Right ventricle myocardium superior (tissue), 1 donor: Measurements from ENCODE around the gene GPRASP1. TPM values are rescaled to one million over a fixed set of nuclear protein-coding genes. Genes with fewer than 3 reads are reported as not detected.
A peak's percentile ranks its signal among the peaks of the same experiment; 100 is the strongest.
"Not testable (repeated sequence)": the region's sequence is repeated elsewhere in the genome, so short reads cannot be mapped to it uniquely, and the experiment has no call there.

Source experiments
- ATAC-seq: fragments of 200-7000 bp; cut with Tn5 transposase; one replicate; pipeline ENCODE4 v1.9.1; 2020; ENCODE audit warnings: mild to moderate bottlenecking; ENCODE audit not compliant: poor library complexity
- DNase-seq: peaks from one replicate; pipeline ENCODE4 v3.0.0-alpha.2; 2020
- intact Hi-C: fragments of 100-400 bp; cut with DNase I; formaldehyde crosslinking; loops from one replicate; pipeline ENCODE4 v1.11.2; 2022
- long read RNA-seq: library from polyadenylated mRNA; unstranded; transcript quantifications from one replicate; pipeline ENCODE4 v2.0.0, GENCODE V29; 2021
- total RNA-seq: library from RNA; stranded (reverse); fragmentation: NEBNext Ultra II Directional; extraction: Animal tissue kit (Norgen Biotek cat#: 25700); gene quantifications from one replicate; pipeline ENCODE4 v1.2.1, GENCODE V29; 2021
- donor health status: DM: no; HTN: yes; CAD: no; lungs with severe emphysema.

The GPRASP1 gene, protein sequence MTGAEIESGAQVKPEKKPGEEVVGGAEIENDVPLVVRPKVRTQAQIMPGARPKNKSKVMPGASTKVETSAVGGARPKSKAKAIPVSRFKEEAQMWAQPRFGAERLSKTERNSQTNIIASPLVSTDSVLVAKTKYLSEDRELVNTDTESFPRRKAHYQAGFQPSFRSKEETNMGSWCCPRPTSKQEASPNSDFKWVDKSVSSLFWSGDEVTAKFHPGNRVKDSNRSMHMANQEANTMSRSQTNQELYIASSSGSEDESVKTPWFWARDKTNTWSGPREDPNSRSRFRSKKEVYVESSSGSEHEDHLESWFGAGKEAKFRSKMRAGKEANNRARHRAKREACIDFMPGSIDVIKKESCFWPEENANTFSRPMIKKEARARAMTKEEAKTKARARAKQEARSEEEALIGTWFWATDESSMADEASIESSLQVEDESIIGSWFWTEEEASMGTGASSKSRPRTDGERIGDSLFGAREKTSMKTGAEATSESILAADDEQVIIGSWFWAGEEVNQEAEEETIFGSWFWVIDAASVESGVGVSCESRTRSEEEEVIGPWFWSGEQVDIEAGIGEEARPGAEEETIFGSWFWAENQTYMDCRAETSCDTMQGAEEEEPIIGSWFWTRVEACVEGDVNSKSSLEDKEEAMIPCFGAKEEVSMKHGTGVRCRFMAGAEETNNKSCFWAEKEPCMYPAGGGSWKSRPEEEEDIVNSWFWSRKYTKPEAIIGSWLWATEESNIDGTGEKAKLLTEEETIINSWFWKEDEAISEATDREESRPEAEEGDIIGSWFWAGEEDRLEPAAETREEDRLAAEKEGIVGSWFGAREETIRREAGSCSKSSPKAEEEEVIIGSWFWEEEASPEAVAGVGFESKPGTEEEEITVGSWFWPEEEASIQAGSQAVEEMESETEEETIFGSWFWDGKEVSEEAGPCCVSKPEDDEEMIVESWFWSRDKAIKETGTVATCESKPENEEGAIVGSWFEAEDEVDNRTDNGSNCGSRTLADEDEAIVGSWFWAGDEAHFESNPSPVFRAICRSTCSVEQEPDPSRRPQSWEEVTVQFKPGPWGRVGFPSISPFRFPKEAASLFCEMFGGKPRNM (N-terminal part only)
- total RNA-seq: 3.8 TPM
- long read RNA-seq, full-length matches to known transcripts: 5 of 9 reads
- long read RNA-seq, partial matches to known transcripts: 2 of 9 reads
- long read RNA-seq, other reads (novel, unspliced or antisense): 2 of 9 reads

DNA sequence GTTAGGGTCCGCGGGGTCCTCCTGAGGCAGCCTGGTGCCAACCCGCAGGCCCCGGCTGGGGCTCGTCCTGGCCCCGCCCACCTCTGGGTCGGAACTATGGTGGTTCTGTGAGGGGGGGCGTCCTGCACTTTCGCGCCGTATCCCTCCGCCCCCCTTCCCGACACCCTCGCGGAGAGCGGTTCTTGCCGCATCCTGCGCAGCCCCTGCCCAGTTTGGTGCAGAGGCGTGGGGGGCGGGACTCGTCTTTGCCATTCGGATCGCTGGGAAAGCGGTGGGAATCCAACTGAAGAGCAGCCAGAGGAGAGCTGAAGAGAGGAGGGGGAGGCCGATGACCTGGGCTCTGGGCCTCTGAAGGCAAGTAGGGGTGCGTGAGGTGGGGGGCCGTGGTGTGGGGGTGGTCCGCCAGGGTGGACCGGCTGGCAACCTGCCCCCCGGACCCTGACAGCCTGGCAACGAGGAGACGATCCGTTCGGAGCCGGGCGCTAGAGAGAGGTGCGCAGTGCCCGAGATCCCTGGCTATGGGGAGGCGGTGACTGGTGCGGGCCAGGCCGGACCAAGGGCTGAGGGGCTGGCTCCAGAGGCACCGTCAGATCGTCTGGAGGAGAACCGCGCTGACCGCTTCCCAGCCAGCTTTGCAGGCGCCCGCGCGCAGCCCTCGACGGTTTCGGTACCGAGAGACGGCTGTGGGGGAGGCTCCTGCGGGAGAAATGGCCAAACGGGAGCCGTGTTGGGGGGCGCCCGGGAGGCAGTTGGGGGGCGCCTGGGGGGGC is at the start of gene GPRASP1:
Gene GPRASP1, plus strand, starts transcription at position 242 of the 770 bp plus-strand sequence. CDS start 2,431 bp downstream, outside the sequence.
- intact Hi-C loops: no loop called here
- DNase-seq: peak; percentile 67
- peak; percentile 85 for ATAC-seq

DNA sequence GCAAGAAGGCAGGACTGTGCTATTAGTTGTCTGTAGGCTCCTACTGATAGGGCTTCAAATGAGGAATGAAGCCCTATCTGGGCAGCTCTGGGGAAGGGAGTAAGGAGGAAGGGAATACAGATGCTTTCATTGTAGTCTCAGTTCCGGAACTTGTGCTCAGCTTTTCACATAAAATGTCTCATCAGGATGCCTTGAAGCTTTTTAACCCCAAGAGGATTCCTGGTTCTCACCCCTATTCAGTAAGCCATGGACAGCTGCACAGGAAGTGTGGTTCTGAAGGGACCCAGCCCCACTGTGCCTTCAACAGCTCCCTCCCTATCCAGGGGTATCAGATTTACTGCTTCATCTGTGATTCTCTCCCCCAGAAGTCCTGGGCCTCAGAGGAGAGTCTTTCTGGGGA is 47.0 kb upstream of the GPRASP1 start:
- DNase-seq (no peak), ATAC-seq (no peak)
- intact Hi-C loops: no loop called here

DNA sequence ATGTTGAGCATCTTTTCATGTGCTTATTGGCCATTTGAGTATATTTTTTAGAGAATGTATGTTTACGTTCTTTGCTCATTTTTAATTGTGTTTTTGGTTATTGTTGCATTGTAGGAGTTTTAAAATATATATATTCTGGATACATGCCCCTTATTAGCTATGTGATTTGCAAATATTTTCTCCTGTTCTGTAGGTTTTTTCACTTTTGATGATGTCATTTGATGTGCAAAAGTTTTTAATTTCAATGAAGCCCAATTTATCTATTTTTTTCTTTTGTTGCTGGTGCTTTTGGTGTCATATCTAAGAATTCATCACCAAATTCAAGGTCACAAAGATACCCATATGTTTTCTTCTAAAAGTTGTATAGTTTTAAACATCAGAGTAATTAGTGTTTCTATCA is 45.2 kb upstream of the GPRASP1 start:
- ATAC-seq (no peak), DNase-seq (no peak)
- intact Hi-C loops: no loop called here

DNA sequence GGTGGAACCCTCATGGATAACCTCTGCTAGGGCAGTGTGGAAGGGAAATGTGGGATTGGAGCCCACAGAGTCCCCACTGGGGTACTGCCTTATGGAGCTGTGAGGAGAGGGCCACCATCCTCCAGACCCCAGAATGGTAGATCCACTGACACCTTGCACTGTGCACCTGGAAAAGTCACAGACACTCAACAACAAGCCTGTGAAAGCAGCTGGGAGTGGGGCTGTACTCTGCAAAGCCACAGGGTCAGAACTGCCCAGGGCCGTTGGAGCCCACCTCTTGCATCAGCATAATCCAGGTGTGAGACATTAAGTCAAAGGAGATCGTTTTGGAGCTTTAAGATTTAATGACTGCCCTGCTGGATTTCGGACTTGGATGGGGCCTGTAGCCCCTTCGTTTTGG is 40.4 kb upstream of the GPRASP1 start:
- no peak for ATAC-seq
- no peak for DNase-seq
- intact Hi-C loops: no loop called here

DNA sequence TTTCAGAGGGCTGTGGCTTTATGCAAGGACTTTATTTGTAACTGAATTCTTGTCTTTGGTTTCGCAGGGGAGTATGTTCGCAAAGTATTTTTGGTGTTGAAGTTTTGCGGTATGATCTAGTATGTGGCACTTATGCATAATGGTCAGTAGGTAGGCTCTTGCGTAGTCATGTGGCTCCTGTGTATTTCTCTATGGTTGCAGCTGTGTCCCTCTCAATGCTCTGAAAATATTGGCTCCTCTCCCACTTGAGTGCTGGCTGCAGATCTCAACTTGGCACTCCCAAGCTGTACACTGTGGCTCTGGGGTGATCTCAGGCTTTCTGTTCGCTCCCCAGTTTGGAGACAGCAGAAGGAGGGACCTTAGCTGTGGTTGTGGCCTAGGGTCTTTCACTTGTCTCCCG is 27.2 kb upstream of the GPRASP1 start:
- ATAC-seq: peak; percentile 89
- intact Hi-C loops: no loop called here
- DNase-seq: no peak

DNA sequence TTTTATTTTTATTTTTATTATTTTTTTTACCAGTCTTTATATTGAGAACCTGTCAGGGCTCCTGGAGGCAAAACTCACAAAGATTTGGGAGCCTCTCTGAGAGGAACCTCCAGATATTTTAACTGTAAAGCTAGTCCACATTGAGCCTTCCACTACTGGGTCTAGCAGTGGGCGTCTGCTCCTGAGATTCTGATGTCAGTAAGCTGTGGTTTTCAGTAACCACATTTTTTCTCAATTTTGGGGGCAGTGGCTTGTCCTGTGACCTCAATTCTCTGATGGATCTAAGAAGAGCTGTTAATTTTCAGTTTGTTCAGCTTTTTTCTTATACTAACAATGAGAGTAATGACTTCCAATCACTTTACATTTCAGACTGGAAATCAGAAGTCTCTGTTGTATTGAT is 23.6 kb upstream of the GPRASP1 start:
- intact Hi-C loops: no loop called here
- ATAC-seq (no peak), DNase-seq (no peak)

DNA sequence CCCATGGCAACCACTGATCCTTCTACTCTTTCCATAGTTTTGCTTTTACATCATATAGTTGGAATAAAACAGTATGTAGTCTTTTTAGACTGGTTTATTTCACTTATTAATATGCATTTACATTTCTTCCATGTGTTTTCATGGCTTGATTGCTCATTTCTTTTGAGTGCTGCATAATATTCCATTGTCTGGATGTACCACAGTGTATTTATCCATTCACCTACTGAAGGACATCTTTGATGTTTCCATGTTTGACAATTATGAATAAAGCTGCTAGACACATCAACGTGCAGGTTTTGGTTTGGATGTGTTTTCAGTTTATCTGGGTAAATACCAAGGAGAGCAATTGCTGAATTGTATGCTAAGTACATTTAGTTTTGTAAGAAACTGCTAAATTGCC is 13.7 kb upstream of the GPRASP1 start:
- no peak for DNase-seq
- intact Hi-C loops: no loop called here
- no peak for ATAC-seq

DNA sequence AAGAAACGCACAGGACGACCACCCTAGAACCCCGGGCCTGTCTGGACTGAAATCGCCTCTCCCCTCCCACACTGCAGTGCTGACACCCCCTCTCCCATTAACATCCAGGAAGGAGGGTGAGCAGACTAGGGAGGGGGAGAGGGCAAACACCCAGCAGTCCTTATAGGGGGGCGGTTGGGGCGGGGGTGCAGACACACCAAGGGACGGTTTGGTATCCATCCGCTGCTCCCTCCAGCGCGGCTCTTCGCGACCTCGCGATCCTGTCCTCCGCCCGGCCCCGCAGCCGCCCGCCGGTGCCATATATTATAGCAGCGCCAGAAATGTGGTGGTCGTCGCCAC is 411 bp upstream of the GPRASP1 start:
- intact Hi-C loops: no loop called here
- ATAC-seq (peak; percentile 43), DNase-seq (no peak)

DNA sequence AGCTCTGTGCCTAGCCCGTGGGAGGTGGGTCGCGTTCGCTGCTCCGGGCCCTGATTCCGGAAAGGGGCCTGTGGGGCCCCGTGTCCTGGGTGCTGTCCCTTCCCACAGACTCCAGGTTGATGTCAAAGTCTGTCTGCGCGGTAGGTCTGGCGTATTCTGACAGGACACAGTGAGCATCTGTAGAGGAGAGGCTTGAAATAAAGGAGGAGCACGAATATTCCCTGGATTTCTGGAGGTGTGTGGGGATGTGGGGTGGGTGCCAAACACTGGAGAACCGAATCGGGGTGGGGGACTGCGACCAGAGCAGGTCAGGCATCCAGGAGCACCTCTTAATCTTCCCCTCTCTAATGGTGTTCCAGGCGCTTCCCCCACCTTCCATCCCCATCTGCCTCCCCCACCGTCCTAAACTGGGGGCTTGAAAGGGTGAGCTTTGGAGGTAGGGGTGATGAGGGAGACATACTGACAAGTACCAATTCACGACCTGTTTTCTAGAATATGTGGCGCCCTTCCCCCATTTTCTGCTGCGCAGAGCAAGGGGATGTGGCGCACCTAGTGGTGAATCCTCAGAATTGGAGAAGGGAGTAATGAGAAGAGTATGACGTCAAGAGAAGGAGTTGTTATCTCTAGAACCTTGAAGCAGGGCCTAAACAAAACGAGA is 877 bp downstream of the GPRASP1 start:
- DNase-seq (no peak), ATAC-seq (peak; percentile 68)
- intact Hi-C loops: no loop called here

DNA sequence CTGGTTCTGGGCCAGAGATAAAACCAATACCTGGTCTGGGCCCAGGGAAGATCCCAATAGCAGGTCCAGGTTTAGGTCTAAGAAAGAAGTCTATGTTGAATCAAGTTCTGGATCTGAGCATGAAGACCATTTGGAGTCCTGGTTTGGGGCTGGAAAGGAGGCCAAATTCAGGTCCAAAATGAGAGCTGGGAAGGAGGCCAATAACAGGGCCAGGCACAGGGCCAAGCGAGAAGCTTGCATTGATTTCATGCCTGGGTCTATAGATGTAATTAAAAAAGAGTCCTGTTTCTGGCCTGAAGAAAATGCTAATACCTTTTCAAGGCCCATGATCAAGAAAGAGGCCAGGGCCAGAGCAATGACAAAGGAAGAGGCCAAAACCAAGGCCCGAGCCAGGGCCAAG is 3.4 kb downstream of the GPRASP1 start:
- ATAC-seq (no peak), DNase-seq (peak; percentile 45)
- intact Hi-C loops: no loop called here

DNA sequence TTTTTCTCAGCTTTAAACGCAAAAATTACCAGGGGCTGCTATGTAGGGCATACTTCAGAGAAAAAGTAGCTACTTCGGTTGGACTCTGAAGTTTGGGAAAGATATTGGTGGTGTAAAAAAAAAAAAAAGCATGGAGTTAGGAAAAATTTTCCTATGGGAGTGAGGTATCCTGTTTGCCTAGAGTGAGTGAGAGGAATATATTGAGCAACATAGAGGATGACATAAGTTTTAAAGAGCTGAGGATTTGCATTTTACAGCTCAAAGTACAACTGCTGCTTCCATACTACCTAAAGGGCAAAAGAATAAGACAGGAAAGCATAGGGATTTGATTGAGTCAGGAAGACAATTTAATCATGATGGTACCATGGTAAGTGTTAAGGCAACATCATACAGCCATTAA is 7.3 kb downstream of the GPRASP1 start:
- DNase-seq: no peak
- ATAC-seq: no peak
- intact Hi-C loops: no loop called here

DNA sequence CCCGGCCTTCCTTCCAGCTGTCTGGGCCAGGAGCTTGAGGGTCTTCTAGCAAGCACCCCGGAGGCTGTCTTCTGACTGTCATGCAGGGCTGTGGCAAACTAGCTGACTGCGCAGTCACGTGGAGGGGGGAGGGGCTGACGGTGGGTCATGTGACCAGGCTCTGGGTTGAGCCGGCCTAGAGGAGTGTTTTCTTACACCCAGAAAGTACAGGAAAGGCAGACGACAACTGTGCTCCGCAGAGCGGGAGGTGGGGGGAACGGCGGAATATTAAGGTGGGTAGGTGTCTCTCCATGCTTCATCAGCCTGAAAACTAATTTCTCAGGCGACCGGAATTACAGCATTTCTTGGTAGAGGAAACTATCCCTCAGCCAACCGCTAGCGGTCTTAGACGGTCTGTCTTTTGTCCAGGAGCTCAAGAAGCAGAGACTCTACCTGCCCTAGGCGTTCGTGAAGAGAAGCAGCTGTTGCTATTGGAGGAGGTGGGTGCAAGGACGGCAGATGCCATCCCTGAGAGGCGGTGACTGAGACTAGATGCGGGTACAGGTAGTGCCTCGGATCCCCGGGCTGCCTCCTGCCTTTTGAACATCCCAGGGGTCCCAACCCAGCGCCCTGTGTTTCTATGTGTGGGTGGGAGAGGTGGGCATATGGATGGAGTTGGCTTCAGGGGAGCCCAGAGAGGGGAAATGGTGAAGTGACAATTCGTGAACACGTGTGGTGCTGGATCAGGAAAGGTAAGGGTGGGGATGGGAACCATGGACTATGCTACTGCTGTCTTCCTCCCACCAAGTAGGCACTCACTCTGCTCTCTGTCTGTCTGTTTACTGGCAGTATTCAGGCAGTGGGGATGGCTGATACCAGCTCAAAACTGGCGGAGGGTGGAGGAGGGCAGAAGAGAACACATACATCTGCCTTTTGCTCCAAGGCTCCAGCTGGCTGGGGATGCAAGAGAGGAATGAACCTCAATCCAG is 8.8 kb downstream of the GPRASP1 start:
- intact Hi-C loops: no loop called here
- DNase-seq (peak; percentile 91), ATAC-seq (peak; percentile 100)

DNA sequence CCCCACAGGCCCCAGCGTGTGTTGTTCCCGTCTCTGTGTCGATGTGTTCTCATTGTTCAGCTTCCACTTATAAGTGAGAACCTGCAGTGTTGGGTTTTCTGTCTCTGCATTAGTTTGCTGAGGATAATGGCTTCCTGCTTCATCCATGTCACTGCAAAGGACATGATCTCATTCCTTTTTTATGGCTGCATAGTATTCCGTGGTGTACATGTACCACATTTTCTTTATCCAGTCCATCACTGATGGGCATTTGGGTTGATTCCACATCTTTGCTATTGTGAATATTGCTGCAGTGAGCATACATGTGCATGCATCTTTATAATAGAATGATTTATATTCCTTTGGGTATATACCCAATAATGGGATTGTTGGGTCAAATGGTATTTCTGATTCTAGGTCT is 12.5 kb downstream of the GPRASP1 start:
- intact Hi-C loops, ATAC-seq, DNase-seq: not testable (repeated sequence)

DNA sequence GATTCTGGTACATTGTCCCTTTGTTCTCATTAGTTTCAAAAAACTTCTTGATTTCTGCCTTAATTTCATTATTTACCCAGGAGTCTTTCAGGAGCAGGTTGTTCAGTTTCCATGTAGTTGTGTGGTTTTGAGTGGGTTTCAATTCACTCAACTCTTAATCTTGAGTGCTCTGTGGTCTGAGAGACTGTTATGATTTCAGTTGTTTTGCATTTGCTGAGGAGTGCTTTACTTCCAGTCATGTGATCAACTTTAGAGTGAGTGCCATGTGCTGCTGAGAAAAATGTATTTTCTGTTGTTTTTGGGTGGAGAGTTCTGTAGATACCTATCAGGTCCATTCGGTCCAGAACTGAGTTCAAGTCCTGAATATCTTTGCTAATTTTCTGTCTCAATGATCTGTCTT is 15.8 kb downstream of the GPRASP1 start:
- ATAC-seq, intact Hi-C loops, DNase-seq: not testable (repeated sequence)

DNA sequence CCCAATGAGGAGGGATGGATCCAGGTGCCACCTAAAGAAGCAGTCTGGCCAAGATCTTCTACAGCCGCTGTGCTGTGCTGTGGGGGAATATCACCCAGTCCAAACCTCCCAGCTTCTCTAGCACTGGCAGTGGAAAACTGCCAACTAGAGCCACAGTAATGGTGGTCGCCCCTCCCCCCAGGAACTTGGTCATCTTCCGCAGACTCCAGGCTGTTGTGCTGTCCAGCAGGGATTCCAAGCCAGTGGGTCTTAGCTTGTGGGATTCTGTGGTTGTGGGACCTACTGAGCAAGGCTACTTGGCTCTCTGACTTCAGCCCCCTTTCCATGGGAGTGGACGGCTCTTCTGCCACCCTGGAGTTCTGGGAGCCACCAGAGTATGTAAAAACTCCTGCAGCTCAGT is 18.2 kb downstream of the GPRASP1 start:
- ATAC-seq (no peak), DNase-seq (no peak)
- intact Hi-C loops: no loop called here

DNA sequence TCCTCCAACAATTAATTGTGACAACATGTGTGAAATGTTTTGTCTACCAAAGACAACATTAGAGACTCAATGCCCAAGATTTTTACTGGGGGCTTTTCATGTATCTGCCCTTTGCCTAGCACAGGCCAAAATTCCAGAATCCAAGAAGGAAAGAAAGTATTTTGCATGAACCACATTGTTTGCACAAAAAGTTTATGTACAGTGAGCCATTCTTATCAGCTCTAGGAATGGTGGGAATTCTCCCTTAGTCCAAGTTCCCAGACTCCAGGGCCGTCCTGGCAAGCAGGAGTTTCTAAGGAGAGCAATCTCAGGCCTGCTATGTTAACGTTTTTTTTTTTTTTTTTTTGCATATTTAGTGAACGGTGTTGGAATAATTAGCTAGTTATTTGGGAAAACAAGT is 21.6 kb downstream of the GPRASP1 start:
- DNase-seq: no peak
- ATAC-seq: no peak
- intact Hi-C loops: no loop called here

DNA sequence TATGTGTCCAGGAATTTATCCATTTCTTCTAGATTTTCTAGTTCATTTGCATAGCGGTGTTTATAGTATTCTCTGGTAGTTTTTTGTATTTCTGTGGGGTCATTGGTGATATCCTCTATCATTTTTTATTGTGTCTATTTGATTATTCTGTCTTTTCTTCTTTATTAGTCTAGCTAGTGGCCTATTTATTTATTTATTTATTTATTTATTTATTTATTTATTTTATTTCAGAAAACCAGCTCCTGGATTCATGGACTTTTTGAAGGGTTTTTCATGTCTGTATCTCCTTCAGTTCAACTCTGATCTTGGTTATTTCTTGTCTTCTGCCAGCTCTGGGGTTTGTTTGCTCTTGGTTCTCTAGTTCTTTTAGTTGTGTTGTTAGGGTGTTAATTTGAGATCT is 26.2 kb downstream of the GPRASP1 start:
- DNase-seq, intact Hi-C loops: not testable (repeated sequence)

More for the DNA sequence above, 26.2 kb downstream of the GPRASP1 start:
- ATAC-seq: not testable (repeated sequence)
